ENCODE measurements around the gene TAF13.

Gene TAF13, protein sequence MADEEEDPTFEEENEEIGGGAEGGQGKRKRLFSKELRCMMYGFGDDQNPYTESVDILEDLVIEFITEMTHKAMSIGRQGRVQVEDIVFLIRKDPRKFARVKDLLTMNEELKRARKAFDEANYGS

DNA sequence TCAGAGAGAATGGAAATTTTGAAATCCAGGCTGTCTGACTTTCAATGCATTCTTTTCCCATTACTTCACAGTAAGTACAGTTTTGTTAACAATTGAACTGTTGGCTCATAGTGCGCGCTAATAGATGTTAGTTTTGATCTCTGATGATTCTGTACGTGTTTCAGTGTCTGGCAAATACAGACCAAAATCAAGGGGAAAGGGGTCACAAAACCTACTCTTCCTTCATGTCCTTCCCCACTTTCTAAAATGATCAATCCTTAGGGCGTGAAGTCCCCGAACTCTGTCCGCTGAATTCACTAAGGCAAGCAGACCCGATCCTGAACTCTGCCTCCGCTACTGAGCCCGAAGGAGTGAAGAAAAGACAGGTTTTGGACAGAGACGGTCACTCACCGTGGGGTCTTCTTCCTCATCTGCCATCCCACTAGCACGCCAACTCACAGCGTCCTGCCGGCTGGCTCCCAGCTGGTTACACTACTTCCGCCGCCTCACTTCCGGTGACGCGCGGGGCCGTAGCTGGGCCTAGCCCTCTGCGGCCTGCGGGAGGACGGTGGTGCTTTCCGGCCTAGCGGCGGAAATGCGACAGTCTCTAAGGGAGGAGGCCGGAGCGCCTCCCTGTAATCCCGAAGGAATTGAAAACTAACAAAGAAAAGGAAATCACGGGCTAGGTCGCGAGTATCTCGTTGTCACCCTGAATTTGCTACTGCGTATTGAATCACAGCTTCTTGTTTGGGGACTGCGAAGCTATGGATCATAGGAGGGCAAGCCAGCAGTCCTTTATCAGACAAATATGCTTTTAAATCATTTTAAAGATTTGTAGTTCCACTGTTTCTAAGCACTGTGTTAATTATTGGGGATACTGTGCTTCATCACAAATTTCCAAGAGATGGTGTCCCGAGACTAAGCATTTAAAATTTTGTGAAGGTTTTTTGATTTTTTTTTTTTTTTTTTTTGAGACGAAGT is at the start of gene TAF13:
Gene TAF13 (minus strand): TSS at position 473 of the 960 bp plus-strand sequence. CDS start 56 bp downstream, at position 417.
- DNase-seq (ENCODE audit: low read depth) = peak; percentile 70

DNA sequence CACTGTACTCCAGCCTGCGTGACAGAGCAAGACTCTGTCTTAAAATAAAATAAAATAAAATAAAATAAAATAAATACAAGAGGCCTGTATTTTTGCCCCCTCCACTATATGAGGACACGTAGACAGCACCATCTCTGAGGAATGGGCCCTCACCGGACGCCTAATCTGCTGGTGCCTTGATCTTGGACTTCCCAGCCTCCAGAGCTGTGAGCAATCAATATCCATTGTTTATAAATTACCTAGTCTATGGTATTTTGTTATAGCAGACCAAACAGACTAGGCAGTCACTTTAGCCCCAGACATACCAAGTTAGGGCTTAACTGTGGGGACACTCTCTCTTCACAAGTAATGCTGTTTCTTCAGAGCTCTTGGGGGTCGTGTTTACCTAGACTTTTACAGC is 44.6 kb upstream of the TAF13 start:
- no peak for DNase-seq (ENCODE audit: low read depth)

DNA sequence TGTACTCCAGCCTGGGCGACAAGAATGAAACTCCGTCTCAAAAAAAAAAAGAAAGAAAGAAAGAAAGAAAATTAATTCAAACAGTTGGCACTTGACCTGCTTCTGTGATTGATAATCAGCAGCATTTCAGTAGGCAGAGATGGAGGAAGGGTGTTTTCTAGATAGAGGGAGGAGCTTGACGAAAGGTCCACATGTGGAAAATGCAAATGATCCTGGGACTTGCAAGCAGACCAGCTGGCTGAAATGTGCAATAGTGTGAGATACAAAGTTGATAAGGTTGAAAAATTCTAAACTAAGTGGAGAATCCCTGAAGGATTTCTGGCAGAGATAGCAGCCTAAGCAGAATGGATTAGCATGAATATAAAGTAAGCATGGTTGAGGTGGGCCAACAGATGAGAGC is 42.3 kb upstream of the TAF13 start:
- no peak for DNase-seq (ENCODE audit: low read depth)

DNA sequence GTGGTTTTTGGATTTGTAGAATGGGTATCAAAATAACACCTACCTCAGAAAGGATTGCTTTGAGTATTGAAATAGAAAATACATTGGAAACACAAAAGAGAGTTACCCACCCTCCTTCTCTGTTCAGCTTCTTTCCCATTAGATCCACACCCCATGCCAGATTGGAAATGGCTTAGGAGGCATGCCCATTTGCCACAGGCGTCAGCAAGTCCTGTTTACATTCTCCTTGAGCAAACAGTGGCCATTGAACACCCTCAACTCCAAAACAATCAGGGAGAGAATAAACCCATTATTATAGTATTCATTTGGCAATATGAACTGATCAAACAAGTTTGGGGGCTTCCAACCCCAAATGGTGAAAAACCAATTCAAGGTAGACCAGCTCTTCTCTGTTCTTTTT is 40.5 kb upstream of the TAF13 start:
- DNase-seq (ENCODE audit: low read depth) = no peak

DNA sequence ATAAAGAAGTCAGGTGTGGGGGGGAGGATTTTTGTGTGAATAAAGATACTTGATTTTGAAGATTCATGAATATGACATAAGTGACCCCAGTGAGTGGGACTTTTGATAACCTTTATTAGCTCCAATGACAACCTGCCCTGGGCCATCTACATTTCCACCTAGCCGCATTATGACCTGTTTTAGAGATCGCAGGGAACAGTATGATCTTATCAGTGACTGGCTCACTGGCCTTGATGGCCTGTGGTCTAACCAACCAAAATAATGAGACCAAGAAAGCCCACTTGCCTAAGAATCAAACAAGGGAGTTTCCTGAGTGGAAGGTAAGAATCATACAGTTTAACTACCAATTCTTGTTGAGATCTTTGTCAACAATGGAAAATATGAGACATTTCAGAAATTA is 39.9 kb upstream of the TAF13 start:
- no peak for DNase-seq (ENCODE audit: low read depth)

DNA sequence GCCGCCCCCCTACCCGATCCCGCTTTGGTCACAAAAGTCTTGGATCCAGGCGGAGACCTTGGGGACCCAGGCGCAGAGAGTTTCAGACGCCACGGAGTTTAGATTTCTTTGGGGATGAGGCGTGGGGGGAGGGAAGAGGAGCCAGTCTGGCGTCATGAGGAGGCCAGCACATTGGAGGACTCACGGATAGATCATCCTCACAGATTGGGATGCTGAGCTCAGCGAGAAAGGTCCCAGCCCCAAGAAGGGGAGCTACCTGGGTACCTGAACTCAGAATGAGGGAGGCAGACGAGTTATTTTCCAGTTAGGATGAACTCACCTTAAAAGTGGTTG is 38.5 kb upstream of the TAF13 start:
- no peak for DNase-seq (ENCODE audit: low read depth)

DNA sequence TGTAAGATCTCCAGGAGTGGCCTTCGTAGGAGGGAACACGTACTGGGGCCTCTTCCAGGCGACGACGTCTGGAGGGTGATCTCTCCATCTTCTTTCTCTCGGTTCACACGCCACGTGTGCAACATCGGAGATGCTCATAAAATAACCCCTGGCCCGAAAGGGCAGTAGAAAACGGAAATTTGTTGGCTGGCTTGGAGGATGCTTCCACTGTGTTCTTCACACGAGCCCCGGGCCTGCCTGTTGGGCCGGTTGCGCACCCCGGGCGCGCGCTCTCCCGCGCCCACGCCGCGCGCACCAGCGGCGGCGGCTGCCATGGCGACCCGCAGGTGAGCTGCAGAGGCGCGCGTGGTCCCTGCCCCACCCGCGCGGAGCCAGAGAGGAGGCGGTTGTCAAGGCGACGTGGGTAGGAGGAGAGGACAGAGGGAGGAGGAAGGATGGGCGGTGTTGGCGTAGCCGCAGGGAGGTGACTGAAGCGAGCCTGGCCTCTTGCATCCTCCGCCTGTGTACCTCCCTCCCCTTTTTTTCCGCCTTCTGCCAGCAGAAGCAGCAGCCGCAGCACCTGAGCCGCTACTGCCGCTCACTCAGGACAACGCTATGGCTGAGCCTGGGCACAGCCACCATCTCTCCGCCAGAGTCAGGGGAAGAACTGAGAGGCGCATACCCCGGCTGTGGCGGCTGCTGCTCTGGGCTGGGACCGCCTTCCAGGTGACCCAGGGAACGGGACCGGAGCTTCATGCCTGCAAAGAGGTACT is 38.0 kb upstream of the TAF13 start, which contains the start of gene ELAPOR1:
Gene ELAPOR1 (plus strand): TSS at position 526 of the 752 bp plus-strand sequence. CDS start 69 bp downstream, at position 595.
- peak; percentile 71 for DNase-seq (ENCODE audit: low read depth)

DNA sequence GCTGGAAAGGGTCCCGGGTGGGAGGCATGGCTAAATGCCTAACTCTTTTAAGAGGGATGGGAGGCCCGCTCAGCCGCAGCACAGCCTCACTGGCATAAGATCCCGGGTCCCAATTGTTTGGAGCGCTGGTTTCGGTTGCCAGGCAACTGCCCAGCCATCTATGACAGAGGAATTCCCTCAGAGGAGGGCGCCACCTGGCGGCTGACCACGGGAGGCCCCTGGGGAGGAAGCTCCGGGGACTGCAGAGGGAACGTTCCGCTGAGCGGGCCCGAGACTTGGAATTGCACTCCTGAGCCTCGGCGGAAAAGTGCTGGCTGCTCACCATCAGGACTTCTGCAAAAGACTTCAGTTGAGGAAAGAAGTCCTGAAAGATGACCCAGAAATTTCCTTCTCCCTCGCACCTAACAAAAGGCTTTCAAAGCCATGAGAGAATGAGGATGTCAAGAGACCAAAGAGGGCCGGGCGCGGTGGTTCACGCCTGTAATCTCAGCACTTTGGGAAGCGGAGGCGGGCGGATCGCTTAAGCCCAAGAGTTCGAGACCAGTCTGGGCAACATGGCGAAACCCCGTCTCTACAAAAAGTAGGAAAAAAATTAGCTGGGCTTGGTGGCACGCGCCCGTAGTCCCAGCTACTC is 37.0 kb upstream of the TAF13 start:
- peak; percentile 90 for DNase-seq (ENCODE audit: low read depth)

DNA sequence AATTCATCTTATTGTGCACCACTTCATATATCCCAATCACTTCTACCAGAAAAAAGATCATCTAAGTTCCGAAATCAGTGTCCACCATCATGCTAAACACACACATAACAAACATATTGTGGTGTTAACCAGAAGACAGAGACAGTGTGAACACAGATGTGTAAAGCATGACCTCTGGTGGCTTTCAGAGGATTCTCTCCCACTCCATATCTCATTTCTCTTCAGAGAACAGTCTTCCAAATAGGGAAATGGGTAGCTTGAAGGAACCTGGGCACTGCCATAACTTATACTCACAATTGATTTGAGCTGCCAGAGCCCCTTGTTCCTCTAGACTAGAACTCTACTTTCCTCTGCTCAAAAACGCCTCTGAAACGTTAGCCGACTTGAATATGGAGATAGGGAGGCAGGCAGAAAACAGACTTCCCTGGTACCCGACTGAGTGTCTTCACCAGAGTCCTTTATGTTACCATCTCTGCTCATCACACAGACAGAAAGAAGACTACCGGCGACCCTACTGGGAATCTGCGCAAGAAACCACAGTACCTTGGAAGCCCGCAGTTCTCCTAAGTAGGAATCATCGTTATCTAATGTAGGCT is 36.4 kb upstream of the TAF13 start:
- DNase-seq (ENCODE audit: low read depth) = no peak

DNA sequence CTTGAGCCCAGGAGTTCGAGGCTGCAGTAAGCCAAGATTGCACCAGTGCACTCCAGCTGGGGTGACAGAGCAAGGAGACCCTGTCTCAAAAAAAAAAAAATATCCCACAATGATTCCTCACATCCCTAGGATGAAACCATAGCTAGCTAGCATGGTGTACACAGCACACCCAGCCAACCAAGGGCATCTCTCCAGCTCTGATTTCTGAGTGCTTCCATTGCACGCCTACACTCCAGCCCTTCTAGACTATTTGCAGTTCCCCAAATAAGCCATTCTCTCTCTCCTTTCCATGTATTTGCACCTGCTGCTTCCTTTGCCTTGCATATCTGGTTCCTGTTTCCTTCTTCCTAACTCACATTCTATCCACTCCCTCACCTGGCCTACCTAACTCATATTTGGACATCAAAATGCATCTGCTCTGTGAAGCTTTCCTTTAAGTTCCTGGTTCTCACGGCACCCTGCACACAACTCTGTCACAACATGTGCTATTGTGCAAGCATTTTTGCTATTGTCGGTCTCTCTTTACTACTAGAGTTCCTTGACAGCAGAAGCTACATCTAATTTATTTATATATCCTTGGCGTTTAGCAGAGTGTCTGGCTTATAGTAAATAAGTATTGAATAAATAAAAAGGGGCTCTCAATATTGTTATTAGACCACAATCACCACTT is 35.7 kb upstream of the TAF13 start:
- no peak for DNase-seq (ENCODE audit: low read depth)

DNA sequence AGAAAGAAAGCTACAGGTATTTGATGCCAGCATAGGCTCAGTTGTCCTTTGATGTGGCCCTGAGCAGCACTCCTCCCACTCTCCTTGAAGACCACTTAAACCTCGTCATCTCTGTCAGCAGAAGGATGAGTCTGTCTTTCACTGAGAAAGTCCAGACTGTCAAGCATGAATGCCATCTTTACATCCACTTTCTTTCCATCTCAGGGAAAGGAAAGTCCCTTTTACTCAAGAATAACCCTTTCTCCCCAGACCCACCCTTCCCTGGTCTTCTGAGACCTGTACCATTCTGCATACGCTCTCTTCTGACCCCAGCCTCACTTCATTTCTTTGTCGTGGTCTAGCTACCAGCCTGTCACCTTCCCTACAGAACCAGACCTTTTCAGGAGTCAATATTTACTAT is 34.1 kb upstream of the TAF13 start:
- no peak for DNase-seq (ENCODE audit: low read depth)

DNA sequence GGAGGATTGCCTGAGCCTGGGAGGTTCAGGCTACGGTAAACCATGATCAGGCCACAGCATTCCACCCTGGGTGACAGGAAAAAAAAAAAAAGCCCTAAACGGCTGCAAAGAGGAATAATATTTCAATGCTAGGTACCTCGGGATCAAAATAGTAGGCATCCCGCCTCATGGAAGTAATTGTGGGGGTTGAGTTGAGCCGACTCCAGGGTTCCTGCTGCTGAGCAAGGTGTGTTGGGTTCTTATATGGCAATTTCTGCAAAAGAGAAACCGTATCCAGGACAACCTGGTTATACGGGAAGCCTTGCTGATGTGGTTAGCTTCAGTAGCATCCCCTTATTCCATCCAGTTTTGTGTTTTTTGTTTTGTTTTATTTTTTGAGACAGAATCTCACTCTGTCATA is 32.0 kb upstream of the TAF13 start:
- DNase-seq (ENCODE audit: low read depth) = no peak

DNA sequence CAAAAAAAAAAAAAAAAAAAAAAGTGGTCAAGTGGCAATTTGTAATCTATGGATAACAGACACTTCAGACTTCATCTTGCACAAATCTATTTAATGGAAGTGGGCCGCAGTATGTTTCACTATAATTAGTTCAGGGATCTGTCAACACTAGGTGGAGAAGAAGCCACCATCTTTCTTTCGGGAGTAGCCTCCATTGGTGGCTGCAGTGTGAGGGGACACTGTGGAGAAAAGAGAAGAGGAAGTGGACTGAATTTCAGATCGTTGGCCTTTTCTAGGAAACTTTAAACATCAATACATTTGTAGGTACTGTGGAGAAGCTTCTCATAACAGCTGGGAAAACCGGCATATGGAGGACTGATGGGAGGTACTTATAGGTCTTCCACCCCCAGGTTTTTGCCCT is 30.1 kb upstream of the TAF13 start:
- DNase-seq (ENCODE audit: low read depth) = no peak

DNA sequence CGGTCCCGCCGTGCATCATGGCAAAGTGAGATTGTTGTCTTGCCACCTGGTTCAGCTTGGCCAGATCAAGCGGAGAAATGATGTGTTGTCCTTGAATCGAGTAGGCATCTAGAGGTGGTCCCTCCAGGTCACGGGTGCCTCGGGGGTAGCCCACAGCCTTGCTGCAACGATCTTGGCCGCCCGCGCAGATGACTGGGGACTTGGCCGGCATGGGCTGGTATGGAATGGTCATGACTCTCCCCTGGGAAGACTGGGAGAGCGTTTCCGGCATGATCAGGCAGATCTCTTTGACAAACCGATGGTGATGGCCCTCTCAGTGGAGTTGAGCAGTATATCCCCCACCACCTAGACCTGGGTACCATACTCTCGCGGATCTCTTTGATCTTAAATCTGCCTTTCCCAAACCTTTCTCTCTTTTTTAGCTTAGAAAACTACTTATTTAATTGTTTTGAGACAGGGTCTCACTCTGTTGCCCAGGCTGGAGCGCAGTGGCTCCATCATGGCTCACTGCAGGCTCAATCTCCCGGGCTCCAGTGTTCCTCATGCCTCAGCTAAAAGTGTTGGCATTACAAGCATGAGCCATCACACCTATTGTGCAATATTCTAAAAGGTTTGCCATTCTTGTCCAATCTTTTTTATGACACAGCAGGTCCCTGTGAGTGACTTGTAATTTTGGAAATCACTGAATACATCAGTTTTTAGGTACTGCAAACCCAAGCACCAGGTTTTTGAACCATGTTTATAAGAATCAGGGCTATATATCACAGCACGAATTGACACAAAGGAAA is 28.8 kb upstream of the TAF13 start:
- no peak for DNase-seq (ENCODE audit: low read depth)

DNA sequence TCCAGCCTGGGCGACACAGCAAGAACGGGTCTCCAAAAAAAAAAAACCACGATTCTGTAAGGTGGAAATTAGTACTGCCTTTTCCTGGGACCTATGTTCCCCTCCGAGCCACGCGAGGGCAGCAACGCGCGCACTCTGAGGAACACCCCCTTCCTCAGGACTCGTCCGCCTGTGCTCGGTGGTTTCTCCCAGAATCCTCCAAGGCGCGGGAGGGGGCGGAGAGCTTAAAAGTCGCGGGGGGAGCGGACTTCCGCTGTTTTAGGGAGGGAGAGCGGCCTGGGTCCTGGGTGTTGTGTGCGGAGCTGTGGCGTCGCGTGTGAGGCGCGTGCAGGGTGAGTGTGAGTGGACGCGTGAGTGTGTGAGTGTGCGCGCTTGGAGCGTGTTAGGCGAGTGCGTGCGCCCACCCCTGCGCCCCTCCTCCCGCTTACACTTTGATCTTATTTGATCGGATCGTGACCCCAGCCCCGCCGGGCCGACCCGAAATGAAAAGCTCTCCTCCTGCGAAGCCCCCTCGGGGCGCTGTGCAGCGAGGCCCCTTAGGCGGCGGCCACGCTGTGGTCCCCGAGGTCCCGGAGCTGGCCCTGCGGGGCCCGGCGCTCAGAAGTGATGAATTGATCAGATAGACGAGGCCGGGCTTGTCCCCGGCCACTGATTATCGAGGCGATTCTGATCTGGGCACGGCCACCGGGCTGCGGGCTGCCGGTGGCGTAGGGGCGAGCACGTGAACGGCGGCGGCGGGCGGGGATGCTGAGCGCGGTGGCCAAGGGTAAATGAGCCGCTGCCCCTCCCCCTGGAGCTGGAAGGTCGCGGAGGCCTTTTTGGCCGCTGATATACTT is 24.4 kb upstream of the TAF13 start:
- peak; percentile 95 for DNase-seq (ENCODE audit: low read depth)

DNA sequence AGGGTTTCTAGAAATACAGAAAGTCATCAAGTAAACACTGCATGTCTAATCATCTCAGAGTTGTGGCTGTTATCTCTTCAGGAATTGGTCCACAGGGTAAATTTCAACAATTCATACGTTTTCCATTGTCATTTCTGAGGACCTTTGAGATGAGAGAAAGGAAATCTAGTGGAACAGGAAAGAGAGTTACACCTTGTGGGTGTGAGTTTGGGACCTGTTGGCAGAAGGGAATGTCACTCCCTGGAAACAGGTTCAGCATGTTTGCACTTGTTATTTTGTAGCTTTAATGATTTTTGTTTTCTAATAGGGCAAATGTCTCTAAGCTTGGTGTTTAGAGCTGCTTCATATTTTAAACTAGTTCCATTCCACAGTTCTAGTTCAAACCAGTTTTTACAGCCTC is 20.3 kb upstream of the TAF13 start:
- DNase-seq (ENCODE audit: low read depth) = no peak

DNA sequence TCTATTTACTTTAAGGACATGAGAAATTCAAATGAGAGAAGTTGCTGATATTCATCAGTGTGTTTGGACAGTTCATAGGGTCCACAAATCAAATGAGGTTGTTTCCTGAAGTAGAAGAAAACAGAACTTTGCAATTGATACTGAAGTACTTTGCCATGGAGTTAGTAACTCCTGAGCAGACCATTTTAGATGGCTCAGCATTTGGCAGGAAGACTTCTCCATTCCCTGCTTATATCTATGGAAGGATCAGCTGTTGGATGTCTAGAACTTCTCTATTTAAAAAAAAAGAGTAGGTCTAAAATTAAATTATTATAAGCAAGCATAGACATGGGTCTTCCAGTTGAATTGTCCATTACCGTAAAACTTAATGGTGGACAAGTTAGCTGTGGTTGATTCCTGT is 19.8 kb upstream of the TAF13 start:
- no peak for DNase-seq (ENCODE audit: low read depth)

DNA sequence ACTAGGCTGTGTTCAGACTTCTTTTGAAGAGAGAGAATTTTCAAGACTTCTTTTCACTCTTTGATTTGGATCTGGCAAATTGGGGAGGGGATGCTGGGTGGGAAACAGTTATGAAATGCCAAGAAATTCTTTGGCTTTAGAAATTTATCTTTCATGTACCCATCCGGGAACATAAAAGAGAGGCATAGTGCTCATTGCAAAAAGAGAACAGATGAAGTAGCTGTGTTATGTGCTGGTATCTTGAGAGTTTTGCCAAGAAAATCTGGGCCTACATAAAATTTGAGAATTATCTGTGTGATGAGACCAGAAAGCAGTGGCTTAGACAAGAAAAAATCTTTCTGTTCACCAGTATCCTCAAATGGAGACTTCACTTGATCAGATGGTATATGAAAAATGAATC is 19.1 kb upstream of the TAF13 start:
- DNase-seq (ENCODE audit: low read depth) = no peak

DNA sequence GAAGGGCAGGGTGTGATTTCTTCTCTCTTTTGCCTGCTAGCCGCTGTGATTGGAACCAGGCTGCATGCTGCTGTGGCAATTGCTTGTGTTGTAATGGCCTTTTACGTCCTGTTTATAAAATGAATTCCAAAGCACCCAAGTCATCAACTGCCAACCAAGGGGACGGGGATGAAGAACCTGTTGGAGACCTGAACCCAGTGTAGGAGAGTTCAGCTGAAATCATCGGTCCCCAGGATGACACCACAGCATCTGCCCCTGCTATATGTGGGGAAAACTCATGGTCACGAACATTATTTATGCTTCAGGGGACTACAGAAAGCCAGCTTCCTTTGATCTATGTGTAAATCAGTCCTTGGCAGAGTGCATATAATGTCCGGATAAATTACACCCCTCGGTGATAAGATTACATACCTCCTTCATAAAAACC is 18.6 kb upstream of the TAF13 start:
- DNase-seq (ENCODE audit: low read depth) = no peak

DNA sequence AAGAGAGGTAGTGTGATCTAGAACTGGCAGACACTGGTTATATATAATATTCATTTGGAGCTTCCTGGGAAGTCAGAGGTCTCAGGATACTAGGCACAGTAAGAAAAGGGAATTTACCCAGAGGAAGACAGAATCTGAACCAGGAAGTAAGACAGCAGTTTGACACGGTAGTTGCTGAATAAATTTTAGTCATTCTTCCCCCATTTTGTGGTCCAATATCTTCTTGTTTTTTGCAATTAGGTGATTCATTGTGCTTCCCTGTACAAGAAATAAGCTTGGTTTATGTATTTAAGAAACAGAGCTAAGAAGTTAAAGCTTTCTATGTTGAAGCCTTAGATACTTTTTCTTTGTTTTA is 16.0 kb upstream of the TAF13 start:
- no peak for DNase-seq (ENCODE audit: low read depth)

Data from stimulated activated CD8-positive, alpha-beta memory T cell treated with anti-CD3 and anti-CD28 coated beads, Interleukin-15, amount 100 ng/mL, for 1 hour (primary cell).